AG08396 (cell line): ENCODE measurements around the gene ELOVL6.
"Not testable (repeated sequence)": the region's sequence is repeated elsewhere in the genome, so short reads cannot be mapped to it uniquely, and the experiment has no call there.

Experiments used
- DNase-seq: peaks from one replicate; pipeline ENCODE4 v3.0.0; 2012; ENCODE audit warnings: low spot score, mixed read lengths

ELOVL6 gene

DNA sequence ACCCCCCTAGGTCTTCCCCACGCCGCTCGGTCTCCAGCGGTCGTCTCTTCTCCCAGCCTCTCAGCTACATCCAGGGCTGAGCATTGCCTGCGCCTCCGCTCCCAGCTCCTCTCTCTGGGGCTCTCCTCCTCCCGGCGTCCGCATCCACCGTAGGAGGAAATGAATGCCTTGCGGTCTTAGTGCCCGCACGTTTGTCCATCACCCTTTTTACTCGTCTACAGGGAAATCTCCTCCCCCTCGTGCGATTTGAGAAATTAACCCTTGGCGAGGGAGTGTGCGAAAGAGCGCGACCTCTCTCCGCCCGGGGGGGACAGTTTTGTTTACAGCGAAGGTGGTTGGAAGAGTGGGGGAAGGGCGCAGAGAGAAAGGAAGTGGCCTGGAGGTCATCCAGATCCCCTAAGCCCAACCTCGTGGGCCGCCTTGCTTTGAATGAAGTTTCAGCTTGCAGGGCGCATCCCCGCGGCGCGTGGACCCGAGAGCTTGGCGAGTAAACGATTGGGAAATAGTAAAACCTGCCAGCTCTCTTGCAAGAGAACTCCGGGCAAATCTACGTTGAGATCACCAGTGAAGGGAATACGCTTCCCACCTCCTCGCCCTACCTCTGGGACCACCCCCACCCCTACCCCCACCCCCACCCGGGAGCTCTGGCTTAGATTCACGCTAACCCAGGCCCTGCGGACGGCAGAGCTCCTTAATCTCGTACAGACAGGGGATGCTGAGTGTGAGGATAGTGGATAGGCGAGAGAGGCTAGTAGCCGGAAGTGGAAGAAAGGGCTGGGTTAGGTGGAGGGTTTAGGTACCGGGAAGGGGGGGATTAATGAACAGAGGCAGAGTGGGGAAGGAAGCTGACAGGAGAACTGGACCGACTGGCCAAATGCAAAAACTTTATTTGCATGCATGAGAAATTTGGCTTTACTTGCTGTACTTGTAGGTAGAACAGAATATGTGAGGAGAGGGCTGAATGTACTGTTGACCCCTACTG, at the start of gene ELOVL6:
TSS of gene ELOVL6 (minus strand) at position 181 of the 982 bp plus-strand sequence. CDS start 280 bp downstream, outside the sequence.
- DNase-seq: peak; percentile 75

DNA sequence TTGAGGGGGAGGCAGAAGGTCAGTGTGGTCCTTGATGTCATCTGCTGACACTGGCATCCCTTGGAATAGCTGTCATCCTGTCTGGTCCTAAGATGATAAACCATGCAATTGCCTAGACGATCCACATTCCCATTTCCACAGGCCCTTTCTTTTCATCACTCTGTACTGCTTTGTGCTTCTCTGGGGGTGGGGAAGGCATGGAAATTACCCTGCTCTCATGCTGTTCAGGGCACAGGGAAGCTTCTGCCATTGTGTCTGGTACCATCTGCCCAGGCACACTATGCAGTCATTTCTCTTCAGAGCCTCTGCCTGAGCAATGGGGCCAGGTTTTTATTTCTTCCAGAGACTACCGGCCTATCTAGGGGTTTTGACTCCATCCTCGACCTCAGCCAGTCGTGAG, 49.7 kb upstream of the ELOVL6 start:
- no peak for DNase-seq

GRCh38 chr4:110247591-110247990, 49.2 kb upstream of the ELOVL6 start:
- no peak for DNase-seq

GRCh38 chr4:110245577-110245976, 47.2 kb upstream of the ELOVL6 start:
- no peak for DNase-seq

DNA sequence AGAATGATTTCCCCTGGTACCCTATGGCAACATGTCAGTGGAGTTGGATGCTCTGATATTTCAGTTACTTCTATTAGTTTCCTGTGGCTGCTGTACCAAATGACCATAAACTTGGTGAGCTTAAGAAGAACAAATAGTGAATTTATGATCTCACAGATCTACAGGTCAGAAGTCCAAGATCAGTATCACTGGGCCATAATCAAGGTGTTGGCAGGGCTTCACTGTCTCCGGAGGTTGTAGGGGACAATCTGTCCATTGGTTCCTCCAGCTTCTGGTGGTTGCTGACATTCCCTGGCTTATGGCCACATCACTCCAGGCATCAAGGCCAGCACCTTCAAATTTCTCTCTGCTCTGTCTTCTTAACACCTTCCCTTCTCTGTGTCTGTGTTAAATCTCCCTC, 37.9 kb upstream of the ELOVL6 start:
- DNase-seq: no peak

DNA sequence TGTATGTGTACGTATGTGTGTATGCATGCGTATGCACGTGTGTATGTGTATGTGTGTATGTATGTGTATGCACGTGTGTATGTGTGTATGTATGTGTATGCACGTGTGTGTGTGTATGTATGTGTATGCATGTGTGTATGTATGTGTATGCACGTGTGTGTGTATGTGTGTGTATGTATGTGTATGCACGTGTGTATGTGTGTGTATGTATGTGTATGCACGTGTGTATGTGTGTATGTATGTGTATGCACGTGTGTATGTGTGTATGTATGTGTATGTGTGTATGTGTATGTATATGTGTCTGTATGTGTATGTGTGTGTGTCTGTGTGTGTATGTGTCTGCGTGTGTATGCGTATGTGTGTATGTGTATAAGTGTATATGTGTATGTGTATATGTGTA, 35.2 kb upstream of the ELOVL6 start:
- DNase-seq: not testable (repeated sequence)

- DNase-seq: no peak
Observed at GRCh38 chr4:110231869-110232268, 33.5 kb upstream of the ELOVL6 start.

GRCh38 chr4:110229266-110229665, 30.9 kb upstream of the ELOVL6 start:
- DNase-seq: no peak

GRCh38 chr4:110224812-110225211, 26.4 kb upstream of the ELOVL6 start:
- no peak for DNase-seq

GRCh38 chr4:110224142-110224541, 25.7 kb upstream of the ELOVL6 start:
- no peak for DNase-seq

- not testable (repeated sequence) for DNase-seq
Observed at GRCh38 chr4:110218935-110219334, 20.5 kb upstream of the ELOVL6 start.

DNA sequence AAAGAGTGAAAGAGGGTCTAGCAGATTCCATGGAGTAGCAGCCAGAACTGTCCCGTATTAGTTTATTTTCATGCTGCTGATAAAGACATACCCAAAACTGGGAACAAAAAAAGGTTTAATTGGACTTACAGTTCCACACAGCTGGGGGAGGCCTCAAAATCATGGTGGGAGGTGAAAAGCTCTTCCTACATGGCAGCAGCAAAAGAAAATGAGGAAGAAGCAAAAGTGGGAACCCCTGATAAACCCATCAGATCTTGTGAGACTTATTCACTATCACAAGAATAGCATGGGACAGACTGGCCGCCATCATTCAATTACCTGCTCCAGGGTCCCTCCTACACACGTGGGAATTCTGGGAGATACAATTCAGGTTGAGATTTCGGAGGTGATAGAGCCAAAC, 18.8 kb upstream of the ELOVL6 start:
- DNase-seq: not testable (repeated sequence)

GRCh38 chr4:110216129-110216528, 17.7 kb upstream of the ELOVL6 start:
- DNase-seq: no peak

GRCh38 chr4:110211770-110212061, 13.3 kb upstream of the ELOVL6 start:
- no peak for DNase-seq

- DNase-seq: peak; percentile 41
Observed at GRCh38 chr4:110211007-110211769, 12.8 kb upstream of the ELOVL6 start.

GRCh38 chr4:110208419-110208818, 10.0 kb upstream of the ELOVL6 start:
- no peak for DNase-seq

- DNase-seq: no peak
Observed at GRCh38 chr4:110207233-110207632, 8.8 kb upstream of the ELOVL6 start.

DNA sequence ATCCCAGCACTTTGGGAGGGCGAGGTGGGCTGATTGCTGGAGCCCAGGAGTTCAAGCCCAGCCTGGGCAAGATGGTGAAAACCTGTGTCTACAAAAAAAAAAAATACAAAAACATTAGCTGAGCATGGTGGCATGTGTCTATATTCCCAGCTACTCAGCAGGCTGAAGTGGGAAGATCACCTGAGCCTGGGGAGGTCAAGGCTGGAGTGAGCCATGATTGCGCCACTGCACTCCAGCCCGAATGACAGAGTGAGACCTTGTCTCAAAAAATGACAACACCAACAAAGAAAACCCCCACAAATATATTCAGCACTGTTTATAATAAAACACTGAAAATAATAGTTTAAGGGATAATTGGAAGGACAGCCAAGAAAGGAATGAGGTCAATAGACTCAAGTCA, 3.6 kb upstream of the ELOVL6 start:
- no peak for DNase-seq

GRCh38 chr4:110201502-110201901, 3.1 kb upstream of the ELOVL6 start:
- no peak for DNase-seq

GRCh38 chr4:110200689-110201088, 2.3 kb upstream of the ELOVL6 start:
- DNase-seq: no peak

- DNase-seq: peak; percentile 28
Observed at GRCh38 chr4:110198049-110198434, 373 bp downstream of the ELOVL6 start.

GRCh38 chr4:110197529-110198042, 829 bp downstream of the ELOVL6 start:
- peak; percentile 55 for DNase-seq
